Stimulated activated CD8-positive, alpha-beta memory T cell treated with anti-CD3 and anti-CD28 coated beads, Interleukin-12 subunit alpha, Interleukin-12 subunit beta, amount 100 ng/mL, for 1 hour (primary cell): ENCODE measurements around the gene CBX8.

Source experiments
- DNase-seq: peaks from one replicate; pipeline ENCODE4 v3.0.0-alpha.2; 2020; ENCODE audit warnings: low read depth

CBX8 gene

DNA sequence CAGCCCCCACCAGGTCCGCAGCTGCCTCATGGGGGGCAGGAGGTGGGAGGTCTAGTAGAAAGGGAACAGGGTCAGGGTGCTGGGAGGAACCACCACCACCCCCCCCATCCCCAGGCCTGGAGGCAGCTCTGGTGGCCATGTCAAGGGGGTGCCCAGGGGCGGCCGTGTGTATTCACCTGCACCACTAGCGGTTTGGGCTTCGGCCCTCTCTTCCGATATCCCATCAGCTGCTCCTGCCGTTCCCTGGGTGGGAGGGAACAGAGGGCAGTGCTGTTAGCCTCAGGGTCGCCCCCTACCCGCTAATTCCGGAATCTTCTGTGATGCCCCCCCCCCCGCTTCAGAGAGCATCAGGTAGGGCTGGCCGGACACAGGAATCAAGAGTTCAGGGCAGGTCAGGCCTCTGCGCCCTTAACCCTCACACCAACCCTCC is 38.6 kb upstream of the CBX8 start:
- no peak for DNase-seq

DNA sequence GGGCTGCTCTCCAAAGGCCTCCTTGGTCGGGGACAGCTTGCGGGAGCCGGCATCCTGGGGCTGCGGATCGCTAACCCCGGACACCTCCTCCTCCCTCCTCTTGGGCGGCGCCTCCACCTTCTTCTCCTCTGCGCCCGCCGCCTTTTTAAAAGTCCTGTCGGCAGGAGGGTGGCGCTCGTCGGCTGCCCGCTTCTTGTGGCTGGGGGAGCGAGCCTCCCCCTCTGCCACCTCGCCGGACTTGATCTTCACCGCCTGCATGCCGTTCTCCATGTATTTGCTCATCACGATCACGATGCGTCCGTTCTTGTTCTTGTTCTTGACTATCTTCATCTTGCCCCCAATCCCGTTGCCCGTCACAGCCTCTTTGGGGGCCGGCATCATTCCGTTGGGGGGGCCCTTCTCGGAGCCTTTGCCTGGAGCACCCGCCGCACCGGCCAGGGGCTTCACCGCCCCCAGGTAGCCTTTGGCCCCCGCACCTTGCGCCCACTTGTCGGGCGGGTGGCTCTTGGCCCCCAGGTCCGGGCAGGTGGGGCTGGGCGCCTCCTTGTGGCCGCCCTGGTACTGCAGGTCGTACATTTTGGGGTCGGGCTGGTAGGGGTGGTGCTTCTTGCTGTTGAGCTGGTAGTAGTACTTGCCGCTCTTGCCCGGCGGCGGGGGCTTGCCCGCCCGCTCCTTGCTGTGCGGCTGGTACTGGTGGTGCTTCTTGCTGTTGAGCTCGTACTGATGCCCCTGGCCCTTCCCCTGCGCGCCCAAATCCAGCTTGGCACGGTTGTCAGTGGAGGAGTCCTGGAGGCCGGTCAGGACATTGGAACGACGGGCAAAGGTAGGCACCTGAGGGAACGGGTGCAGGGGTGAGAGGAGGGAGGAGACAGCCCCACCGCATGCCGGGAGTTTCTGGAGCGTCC is 37.9 kb upstream of the CBX8 start:
- DNase-seq = no peak

DNA sequence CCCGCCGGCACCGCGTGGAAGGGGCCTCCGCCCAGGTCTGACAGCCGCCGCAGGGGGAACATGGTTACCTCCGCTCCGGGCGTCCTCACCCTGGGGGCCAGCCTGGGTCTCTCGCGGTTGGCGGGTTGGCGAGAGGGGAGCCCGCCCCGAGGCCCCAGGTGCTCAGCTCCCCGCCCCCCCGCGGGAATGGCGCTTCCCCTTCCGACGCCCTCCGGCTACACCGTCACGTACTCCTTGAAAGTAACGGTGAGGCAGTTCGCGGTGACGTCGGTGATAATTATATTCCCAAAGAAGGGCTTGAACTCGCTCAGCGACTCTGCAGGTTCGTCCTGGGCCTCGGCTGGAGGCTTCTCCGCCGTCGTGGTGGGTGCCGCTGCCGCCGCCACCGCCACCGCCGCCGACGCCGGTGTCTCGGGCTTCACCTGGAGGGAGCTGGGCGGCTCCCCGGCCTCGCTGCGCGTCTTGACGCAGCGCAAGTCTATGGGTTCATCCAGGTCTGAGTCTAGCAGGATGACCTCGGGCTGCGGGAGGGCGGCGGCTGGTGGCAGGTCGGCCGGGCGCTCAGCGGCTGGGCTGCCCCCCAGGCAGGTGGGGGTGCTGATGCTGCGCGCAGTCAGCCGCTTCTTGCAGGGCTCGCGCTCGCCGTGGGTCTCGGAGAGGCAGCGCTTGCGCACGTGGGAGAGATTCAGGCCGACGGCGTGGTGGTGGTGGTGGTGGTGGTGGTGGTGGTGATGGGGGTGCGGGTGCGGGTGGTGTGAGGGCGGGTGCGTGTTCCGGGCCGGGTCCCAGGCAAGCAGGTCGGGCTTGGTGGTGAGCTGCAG is 37.1 kb upstream of the CBX8 start:
- DNase-seq = no peak

DNA sequence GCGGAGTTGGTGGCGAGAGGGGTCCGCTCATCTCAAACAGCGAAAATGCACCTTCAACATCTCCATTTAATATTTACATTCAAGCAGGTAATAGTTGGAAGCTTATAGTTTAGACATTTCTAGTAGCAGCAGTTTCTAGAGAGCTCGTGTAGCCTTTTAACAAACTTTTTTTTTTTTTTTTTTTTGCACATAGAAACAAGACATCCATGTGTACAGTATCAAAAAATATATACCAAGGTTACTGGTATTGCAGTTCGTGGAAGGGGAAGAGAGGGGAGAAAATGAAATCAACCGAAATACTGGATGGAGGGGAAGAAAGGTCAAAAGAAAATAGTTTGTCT is 36.2 kb upstream of the CBX8 start:
- no peak for DNase-seq

DNA sequence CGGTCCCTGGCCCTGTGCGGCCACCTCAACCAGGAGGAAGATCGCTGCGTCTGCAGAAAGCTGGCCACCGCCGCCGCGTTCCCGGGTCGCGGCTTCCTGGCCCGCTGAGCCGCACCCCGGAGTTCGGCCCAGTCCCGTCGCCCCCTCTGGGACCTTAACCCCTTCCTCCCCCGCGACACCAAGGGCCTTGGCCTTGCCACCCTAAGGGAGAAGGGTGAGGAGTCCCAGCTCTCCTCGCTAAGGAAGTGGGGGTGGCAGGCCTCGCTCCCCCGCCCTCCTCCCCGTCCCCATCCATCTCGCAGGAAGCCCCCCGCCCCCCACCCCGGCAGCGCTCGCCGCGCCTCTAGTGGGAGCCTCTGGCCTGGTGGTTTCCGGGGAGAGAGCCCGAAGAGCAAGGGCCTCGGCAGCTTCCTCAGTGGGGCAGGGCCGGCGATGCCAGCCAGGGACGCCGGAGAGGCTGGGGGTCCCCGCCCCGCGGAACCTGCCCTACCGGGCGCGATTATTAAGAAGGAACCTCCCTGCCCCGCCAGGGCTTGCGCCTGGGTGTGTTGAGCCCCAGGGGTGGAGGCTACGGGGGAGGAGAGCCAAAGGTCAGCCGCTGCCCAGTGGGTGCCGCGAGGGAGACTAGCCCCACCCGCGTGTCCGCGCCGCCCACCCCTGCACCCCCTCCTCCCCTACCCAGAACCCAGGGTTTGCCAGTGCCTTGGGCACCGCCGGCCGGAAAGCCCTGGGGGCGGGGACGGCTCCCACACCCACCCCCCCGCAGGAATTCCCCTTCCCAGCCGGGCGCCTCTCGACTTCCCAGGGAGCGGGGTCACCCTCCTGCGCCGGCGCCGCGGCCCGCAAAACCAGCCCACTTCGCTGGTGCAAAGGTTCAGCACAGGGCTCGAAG is 35.6 kb upstream of the CBX8 start:
- no peak for DNase-seq

DNA sequence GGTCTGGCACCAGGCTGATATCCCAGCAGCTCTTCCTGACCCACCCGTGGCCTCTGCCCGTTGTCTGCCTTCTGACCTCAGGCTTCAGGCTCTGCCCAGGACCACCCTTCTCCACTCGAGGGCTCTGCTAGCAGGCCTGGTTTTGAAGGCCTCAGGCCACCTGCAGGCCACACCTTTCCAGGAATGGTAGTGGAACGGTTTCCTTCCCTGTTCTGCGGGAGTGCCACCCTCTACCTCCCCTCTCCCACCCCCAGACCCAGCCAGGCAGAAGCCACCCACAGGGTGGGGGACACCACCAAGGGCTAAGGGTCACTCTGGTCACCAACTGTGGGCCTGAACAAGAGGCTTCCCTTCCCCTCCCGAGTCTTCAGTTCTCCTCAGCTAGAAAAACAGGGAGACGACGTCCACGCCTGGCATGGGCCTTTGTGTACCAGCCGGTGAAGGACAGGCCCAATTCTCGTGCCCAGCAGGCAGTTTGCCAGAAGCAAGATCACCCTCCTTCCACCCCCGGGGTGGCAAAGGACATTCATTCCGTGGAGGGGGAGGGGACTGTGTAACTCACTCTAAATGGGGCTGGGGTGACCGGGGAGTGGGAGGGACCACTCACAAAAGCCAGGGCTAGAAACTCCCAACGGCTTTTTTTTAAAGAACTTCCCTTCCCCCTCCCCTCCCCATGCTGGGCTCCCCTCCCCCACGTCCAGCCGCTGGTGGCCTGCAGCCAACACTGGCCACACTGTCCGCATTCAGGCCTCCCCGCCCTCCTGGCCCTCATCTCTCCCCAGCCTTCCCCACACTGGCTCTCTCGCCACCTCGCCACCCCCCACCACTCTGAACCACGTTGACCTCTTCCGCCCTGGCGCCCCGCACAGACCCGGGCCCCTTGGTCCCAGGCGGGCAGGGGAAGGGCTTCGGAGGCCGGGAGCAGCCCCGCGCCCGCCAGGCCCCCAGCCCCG is 34.7 kb upstream of the CBX8 start:
- no peak for DNase-seq

DNA sequence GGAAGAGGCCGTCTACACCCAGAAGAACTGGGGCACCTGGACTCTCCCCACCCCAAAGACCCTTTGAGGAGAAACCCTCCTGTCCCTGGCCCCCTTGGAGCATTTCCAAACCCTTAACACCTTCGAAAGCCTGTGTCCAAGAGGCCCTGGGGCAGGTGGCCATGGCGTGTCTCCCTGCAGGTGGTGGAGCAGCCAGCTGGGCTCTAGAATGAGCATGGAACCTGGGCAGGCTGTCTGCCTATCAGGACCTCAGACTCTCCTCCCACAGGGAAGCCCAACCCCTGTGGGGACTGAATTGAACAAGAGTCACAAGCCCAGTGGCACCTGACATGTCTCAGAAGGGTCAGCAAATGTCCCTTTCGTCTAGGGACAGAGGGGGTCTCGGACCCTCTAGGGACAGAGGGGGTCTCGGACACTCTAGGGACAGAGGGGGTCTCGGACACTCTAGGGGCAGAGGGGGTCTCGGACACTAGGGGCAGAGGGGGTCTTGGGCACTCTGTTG is 33.9 kb upstream of the CBX8 start:
- DNase-seq = no peak

DNA sequence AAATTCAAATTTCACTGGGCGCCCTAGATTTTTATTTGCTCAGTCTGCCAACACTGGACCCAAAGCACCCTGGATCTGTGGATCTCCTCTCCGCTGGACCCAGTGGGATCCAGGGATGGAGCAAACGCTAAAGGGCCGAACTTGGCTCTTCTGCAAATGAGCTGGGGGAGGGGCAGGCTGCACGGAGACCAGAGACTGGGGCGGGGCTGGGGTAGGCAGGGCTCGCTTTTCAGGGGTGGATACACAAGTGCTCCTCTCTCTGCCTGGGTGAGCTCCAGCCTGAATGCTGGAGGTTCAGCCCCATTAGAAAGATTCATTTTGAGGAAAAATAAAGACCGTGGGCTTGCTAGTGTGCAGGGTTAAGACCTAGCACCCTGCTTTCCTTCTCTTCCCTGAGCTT is 33.4 kb upstream of the CBX8 start:
- DNase-seq = no peak

DNA sequence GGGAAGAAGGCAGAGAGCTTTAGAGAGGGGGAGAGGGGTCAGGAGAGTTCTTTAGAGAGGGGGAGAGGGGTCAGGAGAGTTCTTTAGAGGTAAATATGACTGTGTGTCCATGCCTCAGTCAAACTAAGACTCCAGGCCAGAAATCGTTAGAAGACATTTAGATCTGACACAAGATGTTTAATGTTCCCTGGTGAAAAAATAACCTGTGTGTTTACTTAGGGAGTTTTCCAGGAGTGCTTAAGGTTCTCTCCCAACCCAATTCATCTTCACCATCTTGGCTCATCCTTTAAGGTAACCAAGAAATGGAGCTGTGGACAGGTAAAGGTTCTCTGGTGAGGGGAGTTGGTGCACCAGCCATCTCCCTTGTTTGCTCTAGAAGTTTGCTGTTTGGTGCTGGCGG is 32.6 kb upstream of the CBX8 start:
- DNase-seq = no peak

DNA sequence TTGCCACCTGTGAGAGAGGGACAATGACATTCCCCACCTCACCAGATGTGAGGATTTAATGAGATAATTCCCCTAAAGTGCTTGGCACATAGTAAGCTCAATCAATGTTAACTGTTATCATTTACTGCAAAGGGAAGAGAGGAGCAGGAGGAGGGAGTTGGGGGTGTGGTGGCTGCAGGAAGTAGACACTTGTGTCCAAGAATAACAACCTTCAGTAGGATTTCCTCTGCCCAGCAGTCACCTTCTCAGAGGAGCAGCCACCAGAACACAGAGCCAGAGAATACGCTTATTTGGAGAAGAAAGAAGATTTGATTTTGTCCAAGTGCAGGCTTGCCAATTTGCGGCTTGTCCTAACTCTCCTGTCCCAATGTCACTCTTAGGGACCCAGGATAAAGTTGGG is 32.1 kb upstream of the CBX8 start:
- no peak for DNase-seq

DNA sequence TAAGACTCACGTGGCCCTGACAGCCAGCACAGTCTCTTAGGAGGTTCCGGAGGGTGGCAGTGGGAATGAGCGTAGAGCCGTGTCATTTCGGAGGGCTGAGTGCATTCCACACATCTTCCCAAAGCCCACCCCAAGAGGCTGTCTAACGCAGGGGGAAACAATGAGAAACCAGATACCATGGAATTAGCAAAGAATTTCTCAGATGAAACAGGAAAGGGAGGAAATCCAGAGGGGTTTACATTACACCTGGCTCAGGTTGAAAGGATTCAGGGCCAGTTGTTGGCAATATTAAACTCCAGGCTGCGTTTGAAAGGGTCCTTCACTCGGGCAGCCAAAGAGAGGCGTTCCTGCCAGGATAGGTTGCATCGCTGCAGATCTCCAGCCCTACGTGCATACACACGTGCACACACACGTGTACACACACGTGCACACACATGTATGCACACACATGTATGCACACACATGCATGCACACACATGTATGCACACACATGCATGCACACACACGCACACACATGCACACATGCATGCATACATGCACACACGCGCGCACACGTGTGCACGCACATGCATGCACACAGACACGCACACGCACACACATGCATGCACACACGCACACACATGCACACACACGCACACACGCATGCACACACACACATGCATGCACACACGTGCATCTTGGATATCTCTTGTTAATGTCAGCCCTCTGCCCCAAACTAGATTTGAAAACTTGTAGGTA is 30.1 kb upstream of the CBX8 start:
- DNase-seq = no peak

DNA sequence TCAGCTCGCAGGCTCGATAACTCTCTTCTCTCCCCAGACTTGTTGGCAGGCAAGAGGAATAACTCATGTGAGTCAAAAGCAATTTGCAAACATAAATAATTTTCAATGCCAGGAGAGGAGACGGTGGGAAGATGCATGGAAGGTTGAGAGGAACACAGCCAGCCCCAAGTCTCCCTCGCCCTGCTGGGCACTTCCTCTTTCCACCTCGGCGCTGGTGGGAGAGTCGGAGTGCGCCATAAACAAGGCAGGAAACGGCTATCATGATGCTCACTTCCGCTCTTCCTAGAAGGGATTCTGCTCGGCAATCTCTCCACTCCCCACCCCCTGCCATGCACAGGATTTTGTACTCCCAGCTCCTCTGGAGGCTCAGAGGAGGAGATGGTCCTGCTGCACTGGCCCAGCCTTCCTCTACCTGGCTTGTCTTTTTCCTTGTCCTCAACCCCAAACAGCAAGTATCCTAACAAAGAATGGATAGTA is 29.4 kb upstream of the CBX8 start:
- no peak for DNase-seq

DNA sequence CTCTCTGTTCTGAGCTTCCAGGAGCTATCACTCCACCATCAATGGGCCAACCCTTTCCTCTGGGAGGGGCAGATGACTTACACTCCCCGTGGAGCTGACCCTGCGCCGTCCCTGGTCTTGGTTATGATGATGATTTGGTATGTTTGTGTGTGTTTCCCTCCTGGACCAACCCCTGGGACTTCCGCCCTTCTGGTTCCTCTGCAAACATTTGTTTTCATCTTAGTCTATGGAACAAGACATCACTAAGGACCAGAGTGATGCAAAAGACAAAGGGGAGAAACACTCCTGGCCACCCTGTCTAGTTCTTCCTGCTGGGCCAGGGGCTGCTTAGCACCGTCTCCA is 28.7 kb upstream of the CBX8 start:
- no peak for DNase-seq

DNA sequence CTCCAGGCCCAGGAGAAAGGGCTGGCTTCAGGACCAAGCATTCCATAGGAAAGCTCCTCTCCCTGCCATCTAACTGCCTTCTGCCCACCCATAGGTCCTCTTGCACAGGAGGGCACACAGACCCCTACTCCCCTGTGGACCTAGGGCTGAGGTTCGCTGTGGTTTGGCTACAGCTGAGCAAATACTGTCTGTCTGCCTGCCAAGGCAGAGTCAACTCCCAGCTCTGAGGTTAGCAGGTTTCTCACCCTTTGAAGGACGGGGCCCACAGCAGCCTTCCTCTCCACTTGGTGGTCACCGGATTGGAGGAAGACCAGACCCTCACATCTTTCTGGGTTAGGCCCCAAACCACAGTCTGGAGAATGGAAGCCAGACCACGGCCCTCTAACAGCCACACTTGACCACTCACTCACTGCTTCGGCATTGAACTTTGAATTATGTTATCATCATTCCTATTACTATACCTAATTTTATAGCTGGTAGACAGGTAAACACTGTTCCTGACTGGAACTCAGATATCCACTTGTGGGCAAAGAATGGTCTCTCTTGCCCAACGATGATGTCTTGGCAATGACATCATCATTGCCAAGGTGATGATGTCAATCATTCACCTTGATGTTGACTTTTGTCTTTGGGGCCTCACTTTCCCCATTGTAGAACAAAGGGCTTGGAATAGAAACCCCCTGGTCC is 28.2 kb upstream of the CBX8 start:
- no peak for DNase-seq

DNA sequence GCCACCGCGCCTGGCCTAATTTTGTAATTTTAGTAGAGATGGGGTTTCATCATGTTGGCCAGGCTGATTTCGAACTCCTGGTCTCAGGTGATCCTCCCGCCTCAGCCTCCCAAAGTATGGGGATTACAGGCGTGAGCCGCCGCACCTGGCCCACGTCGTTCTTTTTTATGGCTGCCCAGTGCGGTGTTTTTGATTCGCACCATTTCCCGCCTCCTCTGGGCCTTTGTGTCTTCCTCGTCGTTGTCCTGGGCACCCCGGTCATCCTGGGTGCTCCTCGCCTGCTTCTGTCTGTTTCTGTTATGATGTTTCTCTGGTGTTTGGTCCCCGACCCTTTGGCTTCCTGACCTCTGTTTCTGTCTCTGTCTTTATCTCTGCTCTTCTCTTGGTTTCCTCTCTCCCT is 27.4 kb upstream of the CBX8 start:
- DNase-seq = no peak

DNA sequence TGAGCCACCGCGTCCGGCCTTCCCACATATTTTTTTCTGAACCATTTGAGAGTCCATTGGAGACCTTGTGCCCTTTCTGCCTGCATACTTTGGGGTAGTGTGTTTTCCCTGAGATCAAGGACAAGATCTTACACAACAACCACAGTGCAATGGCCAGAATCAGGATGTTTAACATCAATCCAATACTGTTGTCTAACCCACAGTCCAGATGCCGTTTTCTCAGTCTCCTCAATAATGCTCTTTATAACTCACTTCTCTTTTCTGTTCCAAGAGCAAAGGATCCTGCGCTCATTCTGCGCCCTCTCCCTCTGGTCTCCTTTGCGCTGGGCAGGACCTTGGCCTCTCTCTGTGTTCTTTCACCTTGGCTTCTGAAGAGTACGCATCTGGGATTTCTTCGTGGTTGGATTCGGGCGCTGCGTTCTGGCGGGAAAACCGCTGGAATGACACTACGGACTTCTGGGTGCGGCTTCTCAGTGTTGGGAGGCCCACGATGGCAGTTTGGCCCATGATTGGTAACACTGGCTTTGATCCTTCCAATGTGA is 25.8 kb upstream of the CBX8 start:
- DNase-seq = no peak

DNA sequence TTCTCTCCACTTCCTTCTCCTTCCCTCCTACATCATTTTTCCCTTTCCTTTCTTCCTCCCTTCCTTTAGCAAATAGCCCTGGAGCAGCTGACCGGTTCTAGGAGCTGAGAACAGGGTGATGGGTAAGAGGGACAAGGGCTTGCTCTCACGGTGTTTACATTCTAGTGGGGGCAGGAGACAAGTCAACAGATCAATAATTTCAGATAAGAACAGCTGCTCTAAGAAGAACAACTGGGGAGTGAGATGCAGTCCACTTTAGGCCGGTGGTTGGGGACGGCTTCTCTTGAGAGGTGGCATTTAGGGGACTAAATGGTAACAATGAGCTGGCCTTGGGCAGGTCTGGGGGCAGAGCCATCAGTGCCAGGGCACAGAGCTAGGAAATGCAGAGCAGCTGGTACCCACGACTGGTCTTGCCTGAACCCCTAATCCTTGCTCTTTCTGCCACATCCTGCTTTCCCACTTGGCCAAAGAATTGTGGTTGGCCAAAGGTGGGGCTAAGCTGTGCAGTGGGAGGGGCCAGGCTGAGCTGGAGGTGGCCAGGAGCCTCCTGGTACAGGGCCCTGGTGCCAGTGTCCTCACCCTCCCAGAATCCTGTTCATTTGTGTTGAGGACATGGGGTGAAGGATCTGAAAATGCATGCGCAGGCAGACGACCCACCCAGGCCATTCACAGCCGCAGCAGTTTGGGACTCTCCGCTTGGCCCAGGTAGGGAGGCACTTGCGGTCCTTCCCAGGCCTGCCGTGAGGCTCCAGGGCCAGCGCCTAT is 24.6 kb upstream of the CBX8 start:
- DNase-seq = no peak

DNA sequence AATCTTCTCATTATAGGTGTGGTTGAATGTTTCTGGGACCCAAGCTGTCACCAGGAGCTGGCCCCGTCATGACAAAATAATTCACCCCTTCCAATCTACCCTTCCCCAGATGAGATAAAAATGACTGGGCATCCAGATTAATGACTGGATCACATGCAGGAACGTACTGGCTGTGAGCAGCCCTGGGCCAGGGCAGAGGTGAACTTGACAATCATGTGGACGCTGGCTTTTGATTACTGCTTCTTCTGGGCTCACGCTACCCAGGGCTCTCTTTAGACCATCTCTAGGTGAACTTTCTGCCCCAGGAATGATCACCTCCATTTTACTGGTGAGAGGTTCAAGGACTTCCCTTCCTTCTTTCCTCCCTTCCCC is 24.1 kb upstream of the CBX8 start:
- DNase-seq = no peak
